WI38 (cell line): ENCODE data around the gene IPO13.

ENCODE experiments used
- H3K4me3 ChIP-seq: 2 replicates; pipeline ENCODE4 v1.5.1; 2011; ENCODE audit warnings: low read depth, mild to moderate bottlenecking, control low read depth, low read length
- CTCF ChIP-seq: IDR thresholded peaks from 2 replicates; pipeline ENCODE4 v1.5.1; 2012; ENCODE audit warnings: low read depth, mild to moderate bottlenecking, control low read depth, low read length

Gene IPO13

GRCh38 chr1:43904660-43905551 is 41.8 kb upstream of the IPO13 start:
- H3K4me3 ChIP-seq = no peak overlapping the region
- TF ChIP-seq CTCF = no peak

- H3K4me3 ChIP-seq = no peak overlapping the region
- no peak for TF ChIP-seq CTCF
These were observed 38.5 kb upstream of the IPO13 start for GRCh38 chr1:43908226-43908625.

GRCh38 chr1:43908858-43909257 is 37.9 kb upstream of the IPO13 start:
- no peak overlapping the region for H3K4me3 ChIP-seq
- TF ChIP-seq CTCF = no peak

GRCh38 chr1:43910343-43910742 is 36.4 kb upstream of the IPO13 start:
- TF ChIP-seq CTCF = no peak
- no peak overlapping the region for H3K4me3 ChIP-seq

GRCh38 chr1:43912607-43913006 is 34.1 kb upstream of the IPO13 start:
- H3K4me3 ChIP-seq = no peak overlapping the region
- no peak for TF ChIP-seq CTCF

GRCh38 chr1:43913051-43913501 is 33.7 kb upstream of the IPO13 start:
- no peak for TF ChIP-seq CTCF
- no peak overlapping the region for H3K4me3 ChIP-seq

- H3K4me3 ChIP-seq = no peak overlapping the region
- no peak for TF ChIP-seq CTCF
These were observed 32.9 kb upstream of the IPO13 start for GRCh38 chr1:43913666-43914360.
